ENCODE data around the gene SCNN1A.

SCNN1A gene

GRCh38 chr12:6306599-6307220 is 68.7 kb downstream of the SCNN1A start:
- Histone ChIP-seq H3K4me3 (ENCODE audit: low read depth, low read length) (no peak overlapping the region), H3K27me3 (ENCODE audit: insufficient read depth, low read depth, severe bottlenecking) (no peaks in the 10 kb centered on the region), H3K36me3 (no peaks in the 10 kb centered on the region), H3K27ac (no peak overlapping the region), H3K9me3 (ENCODE audit: severe bottlenecking) (no peaks in the 10 kb centered on the region)
- no peak for DNase-seq
- TF ChIP-seq, protein P1, sequence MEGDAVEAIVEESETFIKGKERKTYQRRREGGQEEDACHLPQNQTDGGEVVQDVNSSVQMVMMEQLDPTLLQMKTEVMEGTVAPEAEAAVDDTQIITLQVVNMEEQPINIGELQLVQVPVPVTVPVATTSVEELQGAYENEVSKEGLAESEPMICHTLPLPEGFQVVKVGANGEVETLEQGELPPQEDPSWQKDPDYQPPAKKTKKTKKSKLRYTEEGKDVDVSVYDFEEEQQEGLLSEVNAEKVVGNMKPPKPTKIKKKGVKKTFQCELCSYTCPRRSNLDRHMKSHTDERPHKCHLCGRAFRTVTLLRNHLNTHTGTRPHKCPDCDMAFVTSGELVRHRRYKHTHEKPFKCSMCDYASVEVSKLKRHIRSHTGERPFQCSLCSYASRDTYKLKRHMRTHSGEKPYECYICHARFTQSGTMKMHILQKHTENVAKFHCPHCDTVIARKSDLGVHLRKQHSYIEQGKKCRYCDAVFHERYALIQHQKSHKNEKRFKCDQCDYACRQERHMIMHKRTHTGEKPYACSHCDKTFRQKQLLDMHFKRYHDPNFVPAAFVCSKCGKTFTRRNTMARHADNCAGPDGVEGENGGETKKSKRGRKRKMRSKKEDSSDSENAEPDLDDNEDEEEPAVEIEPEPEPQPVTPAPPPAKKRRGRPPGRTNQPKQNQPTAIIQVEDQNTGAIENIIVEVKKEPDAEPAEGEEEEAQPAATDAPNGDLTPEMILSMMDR (IDR thresholded peaks at IDR 0.05; ENCODE audit: low read depth, low read length) = no peak

DNA sequence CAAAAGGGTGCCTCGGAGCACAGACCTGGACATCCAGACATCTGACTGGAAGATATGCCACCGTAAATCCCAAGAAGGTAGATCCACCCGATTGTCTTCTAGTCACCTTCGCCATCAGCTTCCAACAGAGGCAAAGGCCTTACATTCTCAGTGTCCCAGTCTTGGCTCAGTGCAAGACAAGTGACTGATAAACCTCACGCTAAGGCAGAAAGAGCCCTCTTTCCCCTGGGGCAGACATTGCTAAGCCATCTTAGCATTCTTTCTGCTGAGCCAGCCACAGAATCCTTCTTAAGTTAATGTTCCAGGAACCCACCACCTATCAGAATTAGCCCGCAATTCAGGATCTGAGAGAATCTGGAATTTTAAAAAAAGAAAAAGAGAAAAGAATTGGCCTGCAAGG is 69.2 kb downstream of the SCNN1A start:
- TF ChIP-seq, protein P1 (IDR thresholded peaks at IDR 0.05; ENCODE audit: low read depth, low read length) = no peak
- no peaks in the 10 kb centered on the region for H3K36me3 ChIP-seq

GRCh38 chr12:6303071-6303470 is 72.3 kb downstream of the SCNN1A start:
- no peak for DNase-seq
- no peaks in the 10 kb centered on the region for H3K27me3 ChIP-seq (ENCODE audit: insufficient read depth, low read depth, severe bottlenecking)
- no peak overlapping the region for H3K27ac ChIP-seq
- H3K36me3 ChIP-seq = no peaks in the 10 kb centered on the region
- no peaks in the 10 kb centered on the region for H3K9me3 ChIP-seq (ENCODE audit: severe bottlenecking)
- TF ChIP-seq, protein P1 (IDR thresholded peaks at IDR 0.05; ENCODE audit: low read depth, low read length) = no peak
- no peak overlapping the region for H3K4me3 ChIP-seq (ENCODE audit: low read depth, low read length)

More for the DNA sequence above, 69.2 kb downstream of the SCNN1A start:
- no peaks in the 10 kb centered on the region for H3K27me3 ChIP-seq (ENCODE audit: insufficient read depth, low read depth, severe bottlenecking)
- no peak overlapping the region for H3K27ac ChIP-seq
- H3K4me3 ChIP-seq (ENCODE audit: low read depth, low read length) = no peak overlapping the region
- DNase-seq = no peak
- no peaks in the 10 kb centered on the region for H3K9me3 ChIP-seq (ENCODE audit: severe bottlenecking)

DNA sequence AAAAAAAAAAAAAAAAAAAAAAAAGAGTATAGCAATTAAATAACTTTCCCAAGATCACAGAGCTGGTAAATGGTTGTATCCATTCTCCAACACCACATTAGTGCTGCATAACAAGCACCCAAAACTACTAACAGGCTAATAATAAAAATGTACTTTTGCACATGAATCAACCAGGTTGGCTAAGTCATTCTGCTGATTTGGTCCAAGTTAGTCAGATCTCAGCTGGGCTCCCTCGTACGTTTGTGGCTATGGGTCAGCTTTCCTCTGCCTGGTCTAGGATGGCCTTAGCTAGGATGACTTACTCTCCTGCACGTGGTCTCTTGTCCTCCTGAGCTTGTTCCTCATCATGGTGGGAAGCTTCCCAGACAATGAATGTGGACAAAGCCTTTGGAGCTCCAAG is 72.7 kb downstream of the SCNN1A start:
- no peak for DNase-seq
- no peaks in the 10 kb centered on the region for H3K36me3 ChIP-seq
- H3K27me3 ChIP-seq (ENCODE audit: insufficient read depth, low read depth, severe bottlenecking) = no peaks in the 10 kb centered on the region
- no peak overlapping the region for H3K4me3 ChIP-seq (ENCODE audit: low read depth, low read length)
- H3K9me3 ChIP-seq (ENCODE audit: severe bottlenecking) = no peaks in the 10 kb centered on the region
- TF ChIP-seq, protein P1 (IDR thresholded peaks at IDR 0.05; ENCODE audit: low read depth, low read length) = no peak
- no peak overlapping the region for H3K27ac ChIP-seq

- DNase-seq = no peak
- H3K27ac ChIP-seq = no peak overlapping the region
- H3K36me3 ChIP-seq = no peaks in the 10 kb centered on the region
- TF ChIP-seq, protein P1 (IDR thresholded peaks at IDR 0.05; ENCODE audit: low read depth, low read length) = no peak
- H3K4me3 ChIP-seq (ENCODE audit: low read depth, low read length) = no peak overlapping the region
- H3K27me3 ChIP-seq (ENCODE audit: insufficient read depth, low read depth, severe bottlenecking) = no peaks in the 10 kb centered on the region
- no peaks in the 10 kb centered on the region for H3K9me3 ChIP-seq (ENCODE audit: severe bottlenecking)
These were observed 73.6 kb downstream of the SCNN1A start for GRCh38 chr12:6301721-6302120.

DNA sequence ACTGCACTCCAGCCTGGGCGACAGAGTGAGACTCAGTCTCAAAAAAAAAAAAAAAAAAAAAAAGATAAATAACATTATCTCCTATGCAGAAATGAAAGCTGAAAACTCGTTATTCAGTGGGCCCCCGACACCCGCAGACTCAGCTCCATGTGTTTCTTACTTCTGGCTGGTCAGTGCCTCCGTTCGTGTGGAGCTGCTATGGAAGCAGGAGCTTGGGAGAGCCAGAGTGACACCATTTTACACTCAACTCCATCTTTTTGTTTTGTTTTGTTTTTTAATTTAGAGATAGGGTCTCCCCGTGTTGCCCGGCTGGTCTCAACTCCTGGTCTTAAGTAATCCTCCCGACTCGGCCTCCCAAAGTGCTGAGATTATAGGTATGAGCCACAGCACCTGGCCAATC is 78.2 kb downstream of the SCNN1A start:
- Histone ChIP-seq H3K27me3 (ENCODE audit: insufficient read depth, low read depth, severe bottlenecking) (no peaks in the 10 kb centered on the region), H3K27ac (no peak overlapping the region), H3K36me3 (no peaks in the 10 kb centered on the region)

More for the DNA sequence above, 78.2 kb downstream of the SCNN1A start:
- TF ChIP-seq, protein P1 (IDR thresholded peaks at IDR 0.05; ENCODE audit: low read depth, low read length) = no peak
- DNase-seq = no peak
- H3K4me3 ChIP-seq (ENCODE audit: low read depth, low read length) = no peak overlapping the region
- no peaks in the 10 kb centered on the region for H3K9me3 ChIP-seq (ENCODE audit: severe bottlenecking)

Data from WERI-Rb-1 (cell line).